Fibroblast of pulmonary artery (primary cell): ENCODE data around the gene RPL18.
A peak's percentile ranks its signal among the peaks of the same experiment; 100 is the strongest.

ENCODE experiments used
- DNase-seq: peaks from one replicate; pipeline ENCODE4 v3.0.0-alpha.2; 2010; ENCODE audit warnings: low read depth
- H3K4me3 ChIP-seq: replicated peaks from 2 replicates; pipeline ENCODE4 v1.5.1; 2011; ENCODE audit warnings: low read depth, mild to moderate bottlenecking, control low read depth, low read length, moderate library complexity
- CTCF ChIP-seq: IDR thresholded peaks from 2 replicates; pipeline ENCODE4 v1.5.1; 2011; ENCODE audit warnings: mild to moderate bottlenecking, control low read depth, low read length, inconsistent platforms; ENCODE audit errors: missing control alignments

RPL18 gene

GRCh38 chr19:48624067-48624594, 5.2 kb upstream of the RPL18 start:
- peak overlapping the region; percentile 64 for H3K4me3 ChIP-seq
- TF ChIP-seq CTCF = no peak
- peak; percentile 98 for DNase-seq

- DNase-seq = no peak
- peak overlapping the region; percentile 47 for H3K4me3 ChIP-seq
These were observed 4.6 kb upstream of the RPL18 start for GRCh38 chr19:48623556-48624066.

GRCh38 chr19:48619692-48620585, 961 bp upstream of the RPL18 start:
- H3K4me3 ChIP-seq = peak overlapping the region; percentile 100
- no peak for DNase-seq
- no peak for TF ChIP-seq CTCF

More at GRCh38 chr19:48623556-48624066, 4.6 kb upstream of the RPL18 start:
- no peak for TF ChIP-seq CTCF

- TF ChIP-seq CTCF = no peak
- no peak for DNase-seq
- H3K4me3 ChIP-seq = peak overlapping the region; percentile 100
These were observed 581 bp downstream of the RPL18 start for GRCh38 chr19:48618278-48618915.

- TF ChIP-seq CTCF = peak; percentile 20
- DNase-seq = no peak
- peak overlapping the region; percentile 100 for H3K4me3 ChIP-seq
These were observed 1.6 kb downstream of the RPL18 start for GRCh38 chr19:48617146-48617937.

- no peak for DNase-seq
- H3K4me3 ChIP-seq = peak overlapping the region; percentile 100
- TF ChIP-seq CTCF = no peak
These were observed 2.4 kb downstream of the RPL18 start for GRCh38 chr19:48616491-48617056.
